Esophagus (tissue), 2 donors: ENCODE measurements around the gene SPECC1. TPM values are rescaled to one million over a fixed set of nuclear protein-coding genes. Genes with fewer than 3 reads are reported as not detected.

Experiments used
- H3K27ac ChIP-seq, 2 donors: one replicate each; pipeline ENCODE4 v1.5.1; 2013; ENCODE audit warnings: low read depth in 2 of 2, mild to moderate bottlenecking in 2 of 2, inconsistent platforms in 1 of 2, low read length in 1 of 2, moderate library complexity in 1 of 2
- H3K27me3 ChIP-seq, 2 donors: one replicate each; pipeline ENCODE4 v1.6.1; 2013; ENCODE audit warnings: low read length in 2 of 2, control low read depth in 1 of 2, mild to moderate bottlenecking in 1 of 2; ENCODE audit not compliant: insufficient read depth in 2 of 2, control insufficient read depth in 1 of 2
- H3K36me3 ChIP-seq, 2 donors: one replicate each; pipeline ENCODE4 v1.6.1; 2013; ENCODE audit warnings: low read length in 1 of 2; ENCODE audit not compliant: control insufficient read depth in 2 of 2, insufficient read depth in 2 of 2
- H3K4me1 ChIP-seq, 2 donors: one replicate each; pipeline ENCODE4 v1.6.1; 2013; ENCODE audit warnings: low read length in 1 of 2; ENCODE audit not compliant: control insufficient read depth in 2 of 2, insufficient read depth in 2 of 2
- H3K4me3 ChIP-seq, 2 donors: one replicate each; pipeline ENCODE4 v1.5.1; 2013; ENCODE audit warnings: low read length in 2 of 2, mild to moderate bottlenecking in 2 of 2, low read depth in 1 of 2, moderate library complexity in 1 of 2
- H3K9me3 ChIP-seq, 2 donors: one replicate each; pipeline ENCODE4 v1.6.1; 2013; ENCODE audit warnings: mild to moderate bottlenecking in 2 of 2, low read depth in 1 of 2, low read length in 1 of 2, moderate library complexity in 1 of 2; ENCODE audit not compliant: control insufficient read depth in 2 of 2, insufficient read depth in 1 of 2
- WGBS, 2 donors: extraction: QIAGEN DNeasy Blood & Tissue Kit; methylation state at CpG; one replicate each; pipeline ENCODE4 v1.1.7; 2013; 5-methylcytosine and 5-hydroxymethylcytosine counted together
- polyA plus RNA-seq, 2 donors: library from polyadenylated mRNA; stranded (reverse); fragments of 200-250 nt; gene quantifications; one replicate each; pipeline ENCODE4 v1.2.3, GENCODE V29; 2013
- donor health status: healthy with polysubstance abuse.
- donor health status: Bipolar disorder and iron deficiency.

The SPECC1 gene
- polyA plus RNA-seq, 2 donors, result 7.4 to 19.8 TPM

DNA sequence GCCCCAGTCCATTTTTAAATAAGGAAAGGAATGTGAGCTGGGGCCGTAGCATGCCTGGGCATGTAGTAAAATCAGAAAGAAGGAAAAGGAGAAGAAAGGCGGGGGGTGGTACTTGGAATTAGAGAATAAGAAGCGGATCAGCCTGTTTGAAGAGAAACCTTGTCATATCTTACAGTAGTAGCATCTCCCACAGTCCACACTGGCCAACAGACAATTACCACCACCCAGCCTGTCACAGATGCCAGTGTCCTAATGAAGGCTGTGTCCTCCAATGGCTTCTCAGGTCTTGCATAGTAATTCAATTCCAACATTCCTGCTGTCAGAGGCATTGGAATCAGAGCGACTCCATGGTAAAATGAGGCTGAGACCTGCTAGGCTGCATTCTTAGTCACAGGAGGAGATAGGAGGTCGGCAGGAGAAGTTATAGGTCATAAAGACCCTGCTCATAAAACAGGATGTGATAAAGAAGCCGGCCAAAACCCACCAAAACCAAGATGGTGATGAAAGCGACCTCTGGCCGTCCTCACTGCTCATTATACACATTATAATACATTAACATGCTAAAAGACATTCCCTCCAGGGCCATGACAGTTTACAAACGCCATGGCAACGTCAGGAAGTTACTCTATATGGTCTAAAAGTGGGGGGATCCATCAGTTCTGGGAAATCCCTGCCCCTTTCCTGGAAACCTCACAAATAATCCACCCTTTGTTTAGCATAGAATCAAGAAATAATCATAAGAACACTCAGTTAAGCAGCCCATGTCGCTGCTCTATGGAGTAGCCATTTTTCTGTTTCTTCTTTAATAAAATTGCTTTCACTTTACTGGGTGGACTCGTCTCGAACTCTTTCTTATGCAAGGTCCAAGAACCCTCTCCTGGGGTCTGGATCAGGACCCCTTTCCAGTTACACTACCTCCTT lies 22.0 kb upstream of the SPECC1 start:
- H3K4me3 ChIP-seq, result no peak overlapping the region
- no peaks in the 10 kb centered on the region for H3K9me3 ChIP-seq
- H3K27me3 ChIP-seq, result no peaks in the 10 kb centered on the region
- H3K36me3 ChIP-seq, result no peaks in the 10 kb centered on the region
- H3K4me1 ChIP-seq, result no peaks in the 10 kb centered on the region
- 69 to 71% methylated on average over 13 of the region's 13 CpGs for WGBS, 2 donors
- no peak overlapping the region for H3K27ac ChIP-seq

DNA sequence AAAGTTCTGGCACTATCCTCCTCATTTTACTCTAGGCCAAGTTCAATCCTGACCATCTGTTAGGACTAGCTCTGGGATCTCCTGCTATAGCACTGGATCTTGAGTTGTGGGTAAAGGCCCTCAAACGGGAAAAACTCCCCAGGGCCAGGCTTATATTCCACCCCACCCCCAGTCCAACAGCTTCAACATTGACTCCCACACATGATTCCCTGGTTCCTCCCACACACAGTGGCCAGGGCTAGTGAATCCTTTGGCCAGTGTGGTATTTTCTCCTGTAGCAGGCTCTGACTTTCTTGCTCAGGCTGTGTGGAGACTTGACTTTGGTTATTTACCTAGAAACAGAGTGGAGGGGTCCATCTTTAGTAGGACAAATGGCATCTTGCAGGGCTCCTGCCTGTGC lies 21.3 kb upstream of the SPECC1 start:
- no peaks in the 10 kb centered on the region for H3K27me3 ChIP-seq
- no peaks in the 10 kb centered on the region for H3K4me1 ChIP-seq
- no peaks in the 10 kb centered on the region for H3K9me3 ChIP-seq
- 40 to 51% methylated on average over 1 of the region's 1 CpG for WGBS, 2 donors
- H3K36me3 ChIP-seq, result no peaks in the 10 kb centered on the region
- no peak overlapping the region for H3K27ac ChIP-seq
- H3K4me3 ChIP-seq, result no peak overlapping the region

DNA sequence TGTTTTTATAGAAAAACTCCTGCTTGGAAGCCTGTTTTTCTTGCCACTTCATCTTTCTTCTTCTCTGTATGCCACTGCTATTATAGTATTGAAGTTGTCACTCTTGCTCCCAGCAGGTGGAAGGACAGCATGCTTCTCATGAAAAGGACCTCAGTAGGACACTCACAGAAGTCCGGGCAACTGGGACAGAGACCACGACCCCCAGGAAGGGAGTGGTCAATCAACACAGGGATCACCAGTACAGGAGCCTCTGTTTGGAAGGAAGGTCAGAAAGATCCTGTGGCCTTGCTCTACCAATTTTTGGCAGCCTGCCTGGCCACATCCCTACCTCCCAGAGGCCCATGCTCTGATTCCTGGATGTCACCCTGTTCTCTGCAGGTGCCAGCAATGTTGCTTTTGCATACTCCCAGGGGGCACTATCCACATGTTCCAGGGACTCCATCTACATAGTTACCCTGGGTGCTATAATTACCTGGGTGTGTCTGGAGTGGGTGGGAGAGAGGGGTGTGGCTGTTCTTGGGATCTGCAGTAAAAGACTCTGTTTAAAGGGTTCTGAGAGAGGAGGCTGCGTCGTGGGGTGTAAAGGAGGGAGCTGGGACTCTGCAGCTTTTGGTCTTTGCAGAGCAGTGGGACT lies 17.8 kb upstream of the SPECC1 start:
- H3K4me3 ChIP-seq, result no peak overlapping the region
- H3K4me1 ChIP-seq, result peaks cover 0 to under 1% of the 10 kb centered on the region in 2 donors
- no peak overlapping the region for H3K27ac ChIP-seq
- no peaks in the 10 kb centered on the region for H3K36me3 ChIP-seq
- no peaks in the 10 kb centered on the region for H3K27me3 ChIP-seq
- 35 to 37% methylated on average over 4 of the region's 4 CpGs for WGBS, 2 donors
- no peaks in the 10 kb centered on the region for H3K9me3 ChIP-seq

DNA sequence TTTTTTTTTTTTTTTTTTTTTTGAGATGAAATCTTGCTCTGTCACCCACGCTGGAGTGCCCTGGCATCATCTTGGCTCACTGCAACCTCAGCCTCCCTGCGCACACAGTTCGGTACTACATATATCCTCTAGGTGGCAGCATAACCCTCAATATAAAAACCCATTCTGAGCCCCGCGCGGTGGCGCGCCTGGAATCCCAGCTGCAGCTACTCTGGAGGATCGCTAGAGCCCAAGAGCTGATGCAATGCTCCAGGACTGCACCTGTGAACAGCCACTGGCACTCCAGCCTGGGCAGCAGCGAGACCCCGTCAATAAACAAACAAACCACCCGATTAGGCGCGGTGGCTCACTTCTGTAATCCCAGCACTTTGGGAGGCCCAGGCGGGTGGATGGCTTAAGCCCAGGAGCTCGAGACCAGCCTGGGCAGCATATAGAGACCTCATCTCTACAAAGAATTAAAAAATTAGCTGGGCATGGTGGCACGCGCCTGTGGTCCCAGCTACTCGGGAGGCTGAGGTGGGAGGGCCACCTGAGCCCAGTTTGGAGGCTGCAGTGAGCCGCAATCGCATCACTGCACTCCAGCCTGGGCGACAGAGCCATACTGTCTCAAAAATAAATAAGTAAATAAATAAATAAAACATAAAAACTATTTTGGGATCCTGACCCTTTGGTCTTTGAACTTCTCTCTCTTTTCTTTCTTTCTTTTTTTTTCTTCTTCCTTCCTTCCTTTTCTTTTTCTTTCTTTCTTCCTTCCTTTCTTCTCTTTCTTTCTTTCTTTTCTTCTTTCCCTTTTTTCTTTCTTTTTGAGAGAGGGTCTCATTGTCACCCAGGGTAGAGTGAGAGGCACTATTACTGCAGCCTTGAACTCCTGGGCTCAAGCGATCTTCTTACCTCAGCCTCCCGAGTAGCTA lies 16.1 kb upstream of the SPECC1 start:
- 25 to 28% methylated on average over 24 of the region's 24 CpGs for WGBS, 2 donors
- Histone ChIP-seq H3K27me3 (no peaks in the 10 kb centered on the region), H3K4me3 (no peak overlapping the region), H3K9me3 (no peaks in the 10 kb centered on the region), H3K36me3 (no peaks in the 10 kb centered on the region), H3K4me1 (peaks cover 0 to 4% of the 10 kb centered on the region in 2 donors), H3K27ac (no peak overlapping the region)

DNA sequence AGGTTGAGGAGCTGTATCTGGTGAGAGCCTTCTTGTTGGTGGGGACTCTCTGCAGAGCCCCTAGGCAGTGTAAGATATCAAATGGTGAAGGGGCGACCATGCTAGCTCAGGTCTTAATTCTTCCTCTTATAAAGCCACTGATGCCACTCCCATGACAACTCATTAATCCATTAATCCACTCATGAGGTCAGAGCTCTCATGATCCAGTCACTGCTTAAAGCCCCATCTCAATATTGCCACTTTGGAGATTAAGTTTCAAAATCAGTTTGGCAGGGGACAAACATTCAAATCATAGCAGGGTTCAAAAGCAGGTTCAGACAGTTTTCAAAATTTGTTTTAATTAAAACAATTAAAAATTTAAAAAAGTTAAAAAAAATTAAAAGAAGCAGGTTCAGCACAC lies 13.1 kb upstream of the SPECC1 start:
- Histone ChIP-seq H3K9me3 (no peaks in the 10 kb centered on the region), H3K4me1 (peaks cover 0 to 4% of the 10 kb centered on the region in 2 donors), H3K27ac (peak overlapping the region in 1 of 2 donors; percentile 63), H3K4me3 (no peak overlapping the region), H3K36me3 (no peaks in the 10 kb centered on the region), H3K27me3 (no peaks in the 10 kb centered on the region)
- 53 to 67% methylated on average over 1 of the region's 1 CpG for WGBS, 2 donors

DNA sequence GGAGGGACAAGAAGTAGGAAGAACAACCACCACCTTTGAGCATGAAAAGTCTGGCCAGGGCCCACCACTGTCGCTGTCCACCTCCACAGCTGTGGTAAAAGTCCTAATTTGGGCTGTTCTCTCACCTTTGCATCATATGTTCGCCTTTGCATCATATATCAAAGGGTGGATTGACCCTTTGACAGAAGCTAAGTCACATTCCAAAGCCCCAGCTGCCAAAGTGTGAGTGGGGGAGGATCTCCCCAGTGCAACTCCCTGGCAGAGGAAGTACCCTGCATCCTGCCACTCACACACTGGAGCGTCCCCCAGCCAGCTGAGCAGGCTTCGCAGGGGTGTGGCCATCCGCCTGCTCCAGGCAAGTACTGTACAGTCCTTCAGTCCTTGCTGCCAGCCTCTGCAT lies 12.7 kb upstream of the SPECC1 start:
- WGBS, 2 donors, result 21 to 36% methylated on average over 5 of the region's 5 CpGs
- H3K36me3 ChIP-seq, result no peaks in the 10 kb centered on the region
- peak overlapping the region in 1 of 2 donors; percentile 63 for H3K27ac ChIP-seq
- no peaks in the 10 kb centered on the region for H3K27me3 ChIP-seq
- no peaks in the 10 kb centered on the region for H3K9me3 ChIP-seq
- H3K4me1 ChIP-seq, result peaks cover 0 to 4% of the 10 kb centered on the region in 2 donors
- no peak overlapping the region for H3K4me3 ChIP-seq

DNA sequence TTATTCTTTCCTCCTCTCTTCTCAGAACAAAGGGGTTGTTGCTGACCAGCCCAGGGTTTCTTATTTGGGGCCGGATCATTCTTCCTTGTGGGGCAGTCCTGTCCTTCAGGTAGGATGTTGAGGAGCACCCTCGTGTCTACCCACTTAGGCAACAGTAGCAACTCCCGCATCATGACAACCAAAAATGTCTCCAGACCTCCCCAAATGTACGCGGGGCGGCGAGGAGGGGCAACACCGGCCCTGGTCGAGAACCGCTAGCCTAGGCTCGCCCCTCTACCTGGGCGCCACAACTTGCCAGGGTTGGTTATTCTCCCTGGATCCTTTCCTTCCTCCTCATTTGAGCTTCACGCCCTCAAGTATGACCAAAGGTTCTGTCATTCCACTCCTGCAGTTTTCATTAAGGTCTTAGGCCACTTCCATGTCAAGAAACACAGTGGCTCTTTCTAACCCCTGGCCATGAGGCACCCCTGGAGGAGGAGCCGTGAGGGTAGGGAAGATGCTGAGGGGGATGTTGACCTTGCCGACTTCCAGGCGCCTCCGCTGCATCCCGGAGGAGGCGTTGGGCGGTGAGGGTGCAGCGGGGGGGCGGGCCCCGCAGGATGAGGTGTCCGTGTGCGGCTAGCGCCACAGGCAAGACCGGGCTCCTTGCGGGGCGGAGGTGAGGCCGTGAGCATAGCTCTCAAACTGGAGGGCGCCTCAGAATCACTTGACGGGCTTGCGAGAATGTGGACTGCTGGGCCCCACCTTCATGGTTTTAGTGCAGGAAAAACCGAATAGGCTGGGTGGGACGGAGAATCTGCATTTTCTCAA lies 712 bp upstream of the SPECC1 start:
- 27 to 28% methylated on average over 34 to 35 of the region's 35 CpGs for WGBS, 2 donors
- H3K9me3 ChIP-seq, result peaks cover 0 to under 1% of the 10 kb centered on the region in 2 donors
- no peaks in the 10 kb centered on the region for H3K36me3 ChIP-seq
- no peaks in the 10 kb centered on the region for H3K27me3 ChIP-seq
- H3K4me3 ChIP-seq, result peak overlapping the region; percentile 67 to 68
- peak overlapping the region in 1 of 2 donors; percentile 77 for H3K27ac ChIP-seq
- peaks cover 0 to 3% of the 10 kb centered on the region in 2 donors for H3K4me1 ChIP-seq

DNA sequence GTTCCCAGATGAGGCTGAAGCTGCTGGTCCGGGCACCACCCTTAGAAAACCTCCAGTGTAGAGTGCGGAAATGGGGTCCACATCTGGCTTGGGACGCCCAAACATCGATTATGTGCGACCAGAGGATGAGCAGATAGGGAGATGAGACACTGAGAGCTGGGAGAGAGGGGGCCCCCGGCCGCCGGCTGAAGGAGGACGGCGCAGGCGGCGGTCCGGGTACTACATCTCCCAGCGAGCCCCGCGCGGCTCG lies 182 bp upstream of the SPECC1 start:
- whole genome bisulfite sequencing, 2 donors, result 0% methylated on average over 12 to 18 of the region's 18 CpGs
- Histone ChIP-seq H3K4me1 (peaks cover 0 to 3% of the 10 kb centered on the region in 2 donors), H3K4me3 (peak overlapping the region; percentile 67 to 68), H3K27me3 (no peaks in the 10 kb centered on the region), H3K36me3 (no peaks in the 10 kb centered on the region), H3K27ac (peak overlapping the region in 1 of 2 donors; percentile 77), H3K9me3 (peaks cover 0 to 2% of the 10 kb centered on the region in 2 donors)
